ENCODE data around the gene SAMD1. TPM values are rescaled to one million over a fixed set of nuclear protein-coding genes. Genes with fewer than 3 reads are reported as not detected.

Gene SAMD1
- total and polyA plus RNA-seq, 2 of the 8 experiments (the other 6 are each of a cell fraction or from before 2014, with no cell fraction given), result 40.0 to 100 TPM

- H4K8ac ChIP-seq (ENCODE audit: extremely low read depth, insufficient read depth, low read length), result no peak overlapping the region
- no peaks in the 10 kb centered on the region; a peak in 1 of 4 replicates for H3K9me3 ChIP-seq (ENCODE audit: insufficient read depth in 2 of 2, low read depth in 1 of 2, low read length in 1 of 2)
- H3K56ac ChIP-seq (replicated peaks; ENCODE audit: insufficient read length, low read depth, low read length), result no peak overlapping the region
- no peak overlapping the region for H4K5ac ChIP-seq (ENCODE audit: insufficient read length, low read depth, low read length)
- no peak overlapping the region for H3K18ac ChIP-seq (ENCODE audit: extremely low read depth, low read length)
- no peak overlapping the region for H2AK5ac ChIP-seq (ENCODE audit: low read depth, low read length)
- H3K36me3 ChIP-seq (ENCODE audit: control insufficient read depth in 2 of 4, insufficient read depth in 4 of 4, low read length in 3 of 4), result no peaks in the 10 kb centered on the region
- no peak overlapping the region for H3K23ac ChIP-seq (ENCODE audit: insufficient read length)
- no peak for FAIRE-seq
- H2BK15ac ChIP-seq (ENCODE audit: low read length), result no peak overlapping the region
- no peak overlapping the region for H3K14ac ChIP-seq (ENCODE audit: insufficient read length)
- no peaks in the 10 kb centered on the region for H3K79me2 ChIP-seq (ENCODE audit: control insufficient read depth in 1 of 2, insufficient read depth in 2 of 2, low read length in 2 of 2)
- H2BK120ac ChIP-seq (replicated peaks; ENCODE audit: low read depth, low read length), result no peak overlapping the region
- peaks cover 12% of the 10 kb centered on the region; the same call in 1 of the 2 replicates for H3K23me2 ChIP-seq (ENCODE audit: low read depth, low read length)
- peaks cover 5 to 12% (median 12%) of the 10 kb centered on the region in 4 experiments for H3K27me3 ChIP-seq (replicated peaks in 1 of 4; ENCODE audit: control insufficient read depth in 3 of 4, extremely low read depth in 1 of 4, insufficient read depth in 3 of 4, low read length in 3 of 4)
- no peak overlapping the region for H3K27ac ChIP-seq (ENCODE audit: low read depth, low read length)
- no peak overlapping the region for H3K4me3 ChIP-seq (ENCODE audit: extremely low read depth in 1 of 4, insufficient read depth in 2 of 4, low read depth in 3 of 4, low read length in 4 of 4)
- peaks cover 0 to 8% (median 2%) of the 10 kb centered on the region in 4 experiments; a peak in 4 of 7 replicates for H3K4me1 ChIP-seq (replicated peaks in 1 of 4; ENCODE audit: control insufficient read depth in 3 of 4, insufficient read depth in 4 of 4, low read length in 3 of 4)
- no peak overlapping the region for H2BK20ac ChIP-seq (ENCODE audit: low read length)
- no peaks in the 10 kb centered on the region for H4K20me1 ChIP-seq (replicated peaks in 1 of 2; ENCODE audit: control insufficient read depth in 1 of 2, insufficient read depth in 2 of 2, low read length in 2 of 2)
- H3K9ac ChIP-seq (replicated peaks in 1 of 4; ENCODE audit: extremely low read depth in 1 of 4, low read depth in 3 of 4, low read length in 3 of 4), result no peak overlapping the region
- WGBS, 2 experiments (ENCODE audit: extremely low coverage in 1 of 2, insufficient coverage in 1 of 2, insufficient read length in 1 of 2, insufficient replicate concordance in 2 of 2, low coverage in 1 of 2, low lambda C conversion rate in 2 of 2, missing lambda C conversion rate in 1 of 2), result 76% methylated on average over 6 of the region's 6 CpGs; no CpG with 5 or more reads in 1 of the 2 experiments
- H2BK5ac ChIP-seq (ENCODE audit: low read depth, low read length), result no peak overlapping the region
- no peak overlapping the region for H3K4ac ChIP-seq (replicated peaks; ENCODE audit: insufficient read length, low read depth, low read length)
- DNase-seq (ENCODE audit: low read depth in 1 of 2, low spot score in 2 of 2), result no peak
- H4K91ac ChIP-seq (replicated peaks; ENCODE audit: insufficient read length, low read length), result no peak overlapping the region
- H2AFZ ChIP-seq (ENCODE audit: low read length), result no peak overlapping the region
- H2BK12ac ChIP-seq (ENCODE audit: low read depth, low read length), result no peak overlapping the region
- no peak overlapping the region for H3K4me2 ChIP-seq (ENCODE audit: insufficient read depth in 1 of 2, low read depth in 2 of 2, low read length in 2 of 2)
- ChIA-PET POLR2A (ENCODE audit: partially characterized antibody) (interaction anchor here (1.8 kb wide), 1 partner anchor 48 kb away, joined by 5 read pairs; the partner anchor contains the start of gene RFX1), CTCF (ENCODE audit: partially characterized antibody) (interaction anchor here (1.2 to 9.9 kb wide), 4 partner anchors 11 to 174 kb away, joined by 3 to 66 read pairs (median 4); partner anchors contain the start of genes MISP3 and RLN3)
- no peaks in the 10 kb centered on the region for H3K79me1 ChIP-seq (ENCODE audit: low read depth, low read length)
- TF ChIP-seq TAF7 (optimal IDR thresholded peaks at IDR 0.05; ENCODE audit: borderline replicate concordance, low read depth, low read length) (no peak), SIRT6 (IDR thresholded peaks at IDR 0.05; ENCODE audit: low read length) (no peak), BCL11A (IDR thresholded peaks at IDR 0.05; ENCODE audit: low read depth in 2 of 2, low read length in 2 of 2) (no peak), RAD21 (IDR thresholded peaks at IDR 0.05 in 1 of 2, conservative IDR thresholded peaks at IDR 0.05 in 1 of 2; ENCODE audit: low read depth in 2 of 2, low read length in 2 of 2) (no peak), ASH2L (IDR thresholded peaks at IDR 0.05; ENCODE audit: low read length) (no peak), ATF2 (IDR thresholded peaks at IDR 0.05; ENCODE audit: low read length) (no peak), POLR2A (IDR thresholded peaks at IDR 0.05; ENCODE audit: control extremely low read depth in 1 of 2, low read depth in 2 of 2, low read length in 2 of 2) (no peak)
Measured at GRCh38 chr19:14054099-14054498, 36.5 kb downstream of the SAMD1 start.
